NCI-H2196 treated with DMSO at 0.1 percent for 48 hours (cell line): ENCODE measurements around the gene ANKIB1.
"Not testable (repeated sequence)": the region's sequence is repeated elsewhere in the genome, so short reads cannot be mapped to it uniquely, and the experiment has no call there.

Experiments
- DNase-seq: peaks from one replicate; lab custom pipeline; 2025; ENCODE audit not compliant: unreplicated experiment; lab: John Stamatoyannopoulos, UW

The ANKIB1 gene

GRCh38 chr7:92245487-92246359, at the start of gene ANKIB1, which contains the start of gene KRIT1:
TSS of gene ANKIB1 (plus strand) at chr7:92245974. CDS start at chr7:92294979, 49,005 bp downstream.
TSS of gene KRIT1 (minus strand) at chr7:92245914. CDS start at chr7:92242135, 3,779 bp downstream.
- DNase-seq, result peak; percentile 93

GRCh38 chr7:92200791-92201190, 45.0 kb upstream of the ANKIB1 start:
- no peak for DNase-seq

GRCh38 chr7:92205987-92206386, 39.8 kb upstream of the ANKIB1 start:
- DNase-seq, result no peak

GRCh38 chr7:92206672-92207071, 39.1 kb upstream of the ANKIB1 start:
- DNase-seq, result no peak

GRCh38 chr7:92221766-92222165, 24.0 kb upstream of the ANKIB1 start:
- no peak for DNase-seq

GRCh38 chr7:92226981-92227380, 18.8 kb upstream of the ANKIB1 start:
- no peak for DNase-seq

GRCh38 chr7:92228100-92228499, 17.7 kb upstream of the ANKIB1 start:
- no peak for DNase-seq

GRCh38 chr7:92228742-92229141, 17.0 kb upstream of the ANKIB1 start:
- no peak for DNase-seq

- DNase-seq, result no peak
Measured at GRCh38 chr7:92230547-92230946, 15.2 kb upstream of the ANKIB1 start.

- DNase-seq, result no peak
Measured at GRCh38 chr7:92242972-92243371, 2.8 kb upstream of the ANKIB1 start.

- DNase-seq, result no peak
Measured at GRCh38 chr7:92244808-92245486, 827 bp upstream of the ANKIB1 start.

GRCh38 chr7:92246360-92247101, 757 bp downstream of the ANKIB1 start:
- no peak for DNase-seq

- DNase-seq, result no peak
Measured at GRCh38 chr7:92250603-92251002, 4.8 kb downstream of the ANKIB1 start.

GRCh38 chr7:92251181-92251580, 5.4 kb downstream of the ANKIB1 start:
- no peak for DNase-seq

- no peak for DNase-seq
Measured at GRCh38 chr7:92253251-92253650, 7.5 kb downstream of the ANKIB1 start.

GRCh38 chr7:92254800-92255199, 9.0 kb downstream of the ANKIB1 start:
- DNase-seq, result not testable (repeated sequence)

GRCh38 chr7:92255308-92255707, 9.5 kb downstream of the ANKIB1 start:
- no peak for DNase-seq

GRCh38 chr7:92259062-92259461, 13.3 kb downstream of the ANKIB1 start:
- DNase-seq, result no peak

GRCh38 chr7:92259610-92260247, 14.0 kb downstream of the ANKIB1 start:
- no peak for DNase-seq

GRCh38 chr7:92260248-92260781, 14.5 kb downstream of the ANKIB1 start:
- no peak for DNase-seq
